ENCODE results near the gene MSI2.

Gene MSI2

DNA sequence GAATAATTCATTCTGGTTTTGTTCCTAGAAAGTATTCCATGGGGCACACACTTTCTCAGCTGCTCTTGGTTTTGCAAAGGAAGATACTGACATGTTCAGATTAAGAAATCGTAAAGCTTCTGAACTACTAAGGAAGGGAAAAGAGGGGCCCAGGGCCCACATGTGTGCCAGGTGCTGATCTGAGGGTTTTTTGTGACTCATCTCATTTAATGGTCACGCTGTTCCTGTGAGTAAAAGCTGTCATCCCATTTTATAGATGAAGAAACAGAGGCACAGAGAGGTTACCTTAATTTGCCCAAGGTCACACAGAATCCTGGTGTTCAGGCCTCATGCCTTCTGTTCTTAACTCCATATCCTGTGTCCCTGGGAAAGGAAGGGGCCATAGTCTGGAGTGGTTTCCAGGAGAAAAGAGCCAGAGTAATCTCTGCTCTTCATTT is 113.2 kb downstream of the MSI2 start:
- no peak for DNase-seq (ENCODE audit: low read depth)

DNA sequence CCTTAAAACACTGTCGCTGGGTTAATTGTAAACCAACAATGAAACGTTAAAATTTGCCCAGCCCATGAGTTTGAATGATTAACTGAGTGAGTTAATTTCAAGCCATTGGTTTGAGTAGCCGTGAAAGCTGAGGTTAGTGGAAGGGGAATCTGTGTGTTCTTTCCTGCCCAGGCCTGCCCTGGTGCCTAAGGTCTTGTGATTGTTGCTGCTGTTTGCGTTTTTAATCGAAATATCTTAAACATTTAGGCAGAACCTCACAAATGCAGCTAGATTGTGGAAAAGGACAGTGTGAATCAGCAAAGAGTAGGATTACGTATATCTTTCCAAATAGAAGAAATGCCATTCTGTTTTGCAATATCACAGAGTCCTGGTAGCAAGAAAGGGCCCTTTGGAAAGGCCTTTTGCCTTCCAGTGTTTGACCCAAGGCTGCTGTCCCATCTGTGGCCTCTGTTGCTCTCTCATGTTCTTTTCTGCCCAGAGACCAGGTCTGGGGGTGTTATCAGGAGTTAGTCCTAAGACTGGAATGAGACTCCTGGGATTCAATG is 113.8 kb downstream of the MSI2 start:
- no peak for DNase-seq (ENCODE audit: low read depth)

DNA sequence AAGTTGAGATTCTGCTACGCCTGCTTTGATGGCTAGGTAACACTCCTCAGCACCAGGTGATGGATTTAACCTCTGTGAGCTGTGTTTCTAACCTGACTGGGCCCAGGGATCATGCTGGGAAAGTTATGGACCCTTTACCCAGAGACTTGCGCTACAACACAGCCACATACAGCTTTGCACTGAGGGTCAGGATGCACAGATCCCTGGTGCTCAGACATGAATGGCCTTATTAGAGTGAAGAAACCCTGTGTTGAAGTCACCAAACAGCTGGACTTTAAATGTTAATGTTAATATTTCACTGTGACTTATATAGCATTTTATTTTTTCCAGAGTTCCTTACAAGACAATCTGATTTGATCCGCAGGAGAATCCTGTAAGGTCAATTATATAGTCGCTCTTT is 114.3 kb downstream of the MSI2 start:
- no peak for DNase-seq (ENCODE audit: low read depth)

DNA sequence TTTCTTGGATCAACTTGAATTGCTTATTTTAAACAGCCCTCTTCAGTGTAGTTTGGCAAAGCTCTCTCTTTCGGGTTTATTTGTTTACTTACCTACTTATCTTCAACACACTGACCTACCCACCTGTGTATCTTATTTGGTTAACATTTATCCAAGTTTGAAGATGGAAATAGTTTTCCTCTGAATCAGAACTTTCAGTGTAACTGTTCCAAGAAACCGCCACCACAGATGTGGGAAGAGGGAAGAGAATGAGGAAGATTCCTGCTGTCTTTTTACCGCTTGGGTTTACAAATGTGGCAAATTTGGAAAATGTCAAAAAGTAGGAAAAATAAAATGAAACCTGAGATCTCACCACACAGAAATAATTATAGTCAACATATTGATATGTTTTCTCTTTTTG is 115.8 kb downstream of the MSI2 start:
- DNase-seq (ENCODE audit: low read depth): no peak

DNA sequence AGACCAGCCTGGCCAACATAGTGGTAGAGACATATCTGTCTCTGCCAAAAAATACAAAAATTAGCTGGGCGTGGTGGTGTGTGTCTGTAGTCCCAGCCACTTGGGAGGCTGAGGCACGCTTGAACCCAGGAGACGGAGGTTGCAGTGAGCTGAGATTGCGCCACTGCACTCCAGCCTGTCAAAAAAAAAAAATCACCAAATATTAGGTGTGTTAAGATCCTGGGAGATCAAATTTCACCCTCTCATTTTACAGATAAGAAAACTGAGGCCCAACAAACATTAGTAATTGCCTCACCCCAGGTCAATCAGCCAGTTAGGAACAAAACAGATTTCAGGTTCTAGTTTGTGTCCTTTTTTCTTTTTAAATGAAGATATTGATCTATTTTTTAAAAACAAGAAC is 116.7 kb downstream of the MSI2 start:
- DNase-seq (ENCODE audit: low read depth): no peak

DNA sequence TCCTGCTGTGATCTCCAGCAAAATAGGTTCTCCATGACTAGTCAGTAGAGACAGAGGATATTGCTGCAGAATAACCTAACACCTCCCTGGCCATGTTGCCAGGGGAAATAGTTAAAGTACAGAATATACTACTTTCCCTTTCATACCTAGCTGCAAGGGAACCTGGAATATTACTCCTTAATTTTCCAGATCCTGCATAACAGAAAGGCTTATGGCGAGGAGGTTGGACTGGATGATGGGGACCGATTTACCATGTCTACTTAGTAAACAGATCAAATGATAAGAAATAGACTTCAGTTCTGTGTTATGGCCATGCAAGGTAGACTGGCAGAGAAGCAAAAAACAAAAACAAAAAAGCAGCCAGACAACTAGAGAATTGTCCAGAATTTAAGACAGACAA is 117.4 kb downstream of the MSI2 start:
- no peak for DNase-seq (ENCODE audit: low read depth)

DNA sequence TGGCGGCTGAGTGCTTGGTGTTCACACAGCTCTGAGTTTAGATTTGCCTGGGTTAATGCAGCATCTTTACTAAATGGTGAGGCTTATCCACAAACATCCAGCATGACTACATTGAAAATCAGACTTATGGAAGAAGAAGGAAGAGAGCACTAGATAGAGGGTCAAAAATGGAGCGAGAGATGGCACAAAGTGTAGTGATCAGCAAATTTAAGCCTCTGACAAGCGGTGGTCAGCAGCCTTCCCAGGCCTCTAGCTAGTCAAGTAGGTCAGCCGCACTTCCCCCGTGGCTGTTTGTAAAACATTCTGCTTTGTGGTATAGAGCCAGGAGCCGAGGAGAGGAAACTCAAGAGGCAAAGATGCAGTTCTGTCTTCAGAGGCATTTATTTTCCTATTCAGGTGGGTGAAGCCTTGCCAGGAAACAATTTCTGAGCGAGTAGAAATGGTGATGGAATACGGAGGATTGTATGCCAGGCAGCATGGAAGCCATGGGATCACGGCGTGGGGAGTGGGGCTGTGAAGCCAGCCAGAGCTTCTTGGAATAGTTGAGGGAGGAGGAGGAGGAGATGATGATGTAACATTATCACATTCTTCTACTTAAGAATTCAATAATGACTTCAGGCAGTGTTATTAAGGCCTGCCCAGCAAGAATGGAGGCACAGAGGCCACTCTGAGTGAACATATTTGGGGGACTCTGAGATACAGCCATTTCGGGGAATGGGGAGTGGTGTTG is 118.9 kb downstream of the MSI2 start:
- no peak for DNase-seq (ENCODE audit: low read depth)

DNA sequence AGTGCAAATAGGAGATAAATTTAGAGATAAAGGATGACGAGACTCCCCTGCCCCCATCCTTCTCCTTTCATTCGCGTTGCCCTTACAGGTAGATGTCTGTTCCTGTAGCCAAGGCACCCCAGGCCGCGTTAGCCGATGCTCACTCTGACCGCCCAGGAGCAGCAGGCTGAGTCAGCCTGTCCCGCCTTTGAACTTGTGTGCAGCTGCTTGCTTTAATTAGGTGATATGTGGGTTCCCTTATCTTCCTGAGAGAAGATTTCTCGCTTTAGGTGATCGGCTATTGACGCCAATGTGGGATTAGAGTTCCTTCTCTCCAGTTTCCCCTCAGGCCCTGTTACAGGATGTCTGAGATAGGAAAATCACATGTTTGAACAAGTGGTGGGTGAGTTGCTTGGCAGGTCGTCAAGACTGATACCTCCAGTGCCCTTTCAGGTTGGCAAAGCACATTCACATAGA is 119.5 kb downstream of the MSI2 start:
- no peak for DNase-seq (ENCODE audit: low read depth)

DNA sequence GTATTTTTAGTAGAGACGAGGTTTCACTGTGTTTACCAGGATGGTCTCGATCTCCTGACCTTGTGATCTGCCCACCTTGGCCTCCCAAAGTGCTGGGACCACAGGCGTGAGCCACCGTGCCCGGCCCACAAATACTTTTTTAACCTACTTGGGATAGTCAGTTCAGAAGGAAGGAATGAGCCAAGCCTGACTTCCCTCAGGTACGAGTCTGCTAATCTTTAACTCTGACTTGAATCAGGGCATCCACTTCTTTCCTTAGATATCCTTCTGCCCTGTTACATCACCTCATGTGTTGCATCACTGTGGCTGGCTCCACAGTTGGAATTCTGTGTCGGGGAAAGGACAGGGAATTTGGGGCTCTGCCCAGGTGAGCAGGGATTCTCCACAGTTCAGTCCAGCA is 120.8 kb downstream of the MSI2 start:
- no peak for DNase-seq (ENCODE audit: low read depth)

DNA sequence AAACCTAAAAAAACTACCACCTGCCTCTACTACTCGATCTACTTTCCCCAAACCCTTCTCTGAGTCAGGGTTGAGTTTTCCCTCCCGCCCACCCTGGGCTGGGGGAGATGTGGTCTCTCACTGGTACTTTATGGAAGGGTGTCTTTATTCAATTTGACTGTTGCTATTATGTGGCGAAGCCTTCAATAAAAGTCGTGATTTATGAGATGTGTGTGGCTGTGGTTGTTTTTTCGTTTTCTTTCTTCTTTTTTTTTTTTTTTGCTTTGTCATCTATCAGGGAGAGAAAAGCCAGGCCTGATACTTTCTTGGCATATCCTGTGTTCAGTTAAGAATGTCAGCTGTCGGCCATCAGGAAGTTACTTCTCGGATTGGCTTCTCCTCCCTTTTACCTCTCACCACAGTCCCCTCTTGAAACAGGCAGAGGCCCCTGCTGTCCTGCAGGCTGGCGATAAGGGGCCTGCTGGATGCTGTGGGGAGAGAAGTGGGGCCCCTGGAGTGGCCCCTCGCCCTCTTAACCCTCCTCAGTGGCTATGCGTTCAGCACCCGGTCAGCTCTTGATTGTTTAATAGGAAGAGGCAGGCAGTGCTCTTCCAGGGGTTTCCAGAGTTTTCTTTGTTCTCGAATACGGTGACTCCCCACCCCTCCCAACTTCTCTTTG is 123.0 kb downstream of the MSI2 start:
- DNase-seq (ENCODE audit: low read depth): no peak

DNA sequence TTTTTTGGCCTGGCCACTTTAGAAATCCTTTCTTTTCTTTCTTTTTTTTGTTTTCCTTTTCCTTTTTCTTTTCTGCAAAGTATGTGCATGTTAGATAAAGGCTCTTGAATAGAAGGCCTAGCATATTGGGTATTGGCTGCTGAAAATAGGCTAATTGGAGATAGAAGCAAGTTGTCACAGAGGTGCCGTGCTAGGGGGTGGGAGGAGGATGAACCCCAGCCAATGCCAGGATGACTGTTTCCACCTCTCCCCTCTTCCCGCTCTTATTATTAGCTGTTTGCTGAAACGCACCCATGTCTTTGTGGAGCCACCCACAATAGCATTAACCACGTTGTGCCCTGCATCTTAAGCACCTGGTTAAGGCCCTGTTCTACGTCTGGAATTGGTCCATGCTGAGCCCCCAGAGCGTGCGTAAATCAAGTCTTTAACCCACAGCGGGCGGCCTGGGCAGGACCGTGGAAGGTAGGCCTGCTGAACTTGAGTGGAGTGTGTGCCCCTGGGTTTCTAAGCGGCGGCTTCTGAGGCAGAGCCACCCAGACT is 123.6 kb downstream of the MSI2 start:
- no peak for DNase-seq (ENCODE audit: low read depth)

DNA sequence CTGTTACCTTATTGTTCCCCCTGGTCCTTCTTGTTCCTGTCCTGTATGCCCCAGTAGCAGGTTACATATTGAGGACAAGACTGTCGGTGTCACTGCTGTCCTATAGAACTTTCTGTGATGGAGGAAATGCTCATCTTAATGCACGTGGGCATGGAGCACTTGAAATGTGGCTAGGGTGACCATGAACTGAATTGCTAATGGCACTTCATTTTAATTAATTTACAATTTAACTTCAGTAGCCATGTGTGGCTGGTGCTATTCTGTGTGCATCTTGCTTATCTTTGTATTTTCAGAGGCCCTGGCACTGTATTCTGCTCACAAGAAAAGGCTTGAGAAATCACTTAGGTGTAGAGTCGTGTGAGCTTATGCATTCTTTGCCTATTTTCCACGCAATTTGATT is 125.2 kb downstream of the MSI2 start:
- no peak for DNase-seq (ENCODE audit: low read depth)

DNA sequence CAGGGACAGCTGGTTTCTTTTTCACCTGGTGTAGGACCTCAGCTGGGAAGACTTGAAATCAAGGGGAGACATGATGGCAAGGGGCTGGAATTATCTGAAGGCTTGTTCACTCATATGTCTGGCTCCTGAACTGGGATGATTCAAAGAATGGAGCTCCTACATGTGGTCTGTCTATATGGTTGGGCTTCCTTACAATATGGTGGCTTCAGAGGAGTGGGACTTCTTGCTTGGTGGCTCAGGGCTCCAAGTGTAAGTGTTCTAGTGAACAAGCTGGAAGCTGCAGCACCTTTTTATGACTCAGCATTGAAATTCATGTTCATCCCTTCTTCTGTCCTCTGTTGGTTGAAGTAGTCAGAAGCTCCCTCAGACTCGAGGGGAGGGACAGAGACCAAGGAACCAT is 127.9 kb downstream of the MSI2 start:
- DNase-seq (ENCODE audit: low read depth): no peak

DNA sequence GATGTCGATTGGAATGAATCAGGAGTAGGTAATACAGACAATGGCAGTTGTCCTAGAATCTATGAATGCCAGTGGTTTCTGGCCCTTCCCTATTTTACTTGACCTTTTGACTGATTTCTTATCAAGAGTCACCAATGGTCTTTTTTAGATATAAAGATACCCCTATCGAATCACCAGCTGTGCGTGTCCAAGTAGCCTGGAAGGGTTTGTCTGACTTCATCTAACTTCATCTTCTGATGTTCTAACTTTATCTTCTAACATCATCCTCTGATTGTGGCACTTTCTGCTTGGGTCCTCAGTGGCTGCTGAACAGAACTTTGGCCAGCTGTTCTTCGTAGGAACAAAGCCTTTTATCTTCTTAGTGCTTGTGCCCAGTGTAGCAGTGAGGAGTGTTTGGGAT is 129.7 kb downstream of the MSI2 start:
- DNase-seq (ENCODE audit: low read depth): no peak

DNA sequence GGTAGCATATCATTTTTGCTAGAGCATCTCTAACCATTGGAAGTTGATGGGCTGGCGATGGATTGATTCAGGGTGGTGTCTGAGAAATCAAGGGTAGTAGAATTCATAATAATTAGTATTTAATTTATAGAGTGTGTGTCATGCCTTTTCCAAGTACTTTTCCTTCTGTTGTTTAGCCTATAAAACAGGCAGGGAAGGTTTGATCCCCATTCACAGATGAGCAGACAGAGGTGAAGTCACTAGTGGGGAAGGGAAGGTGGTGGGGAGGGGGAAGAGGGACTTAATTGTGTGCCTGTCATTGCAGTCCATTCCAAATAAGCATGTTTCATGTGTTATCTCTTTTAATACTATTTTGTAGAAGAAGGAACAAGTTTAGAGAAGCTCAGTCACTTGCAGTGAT is 131.3 kb downstream of the MSI2 start:
- no peak for DNase-seq (ENCODE audit: low read depth)

DNA sequence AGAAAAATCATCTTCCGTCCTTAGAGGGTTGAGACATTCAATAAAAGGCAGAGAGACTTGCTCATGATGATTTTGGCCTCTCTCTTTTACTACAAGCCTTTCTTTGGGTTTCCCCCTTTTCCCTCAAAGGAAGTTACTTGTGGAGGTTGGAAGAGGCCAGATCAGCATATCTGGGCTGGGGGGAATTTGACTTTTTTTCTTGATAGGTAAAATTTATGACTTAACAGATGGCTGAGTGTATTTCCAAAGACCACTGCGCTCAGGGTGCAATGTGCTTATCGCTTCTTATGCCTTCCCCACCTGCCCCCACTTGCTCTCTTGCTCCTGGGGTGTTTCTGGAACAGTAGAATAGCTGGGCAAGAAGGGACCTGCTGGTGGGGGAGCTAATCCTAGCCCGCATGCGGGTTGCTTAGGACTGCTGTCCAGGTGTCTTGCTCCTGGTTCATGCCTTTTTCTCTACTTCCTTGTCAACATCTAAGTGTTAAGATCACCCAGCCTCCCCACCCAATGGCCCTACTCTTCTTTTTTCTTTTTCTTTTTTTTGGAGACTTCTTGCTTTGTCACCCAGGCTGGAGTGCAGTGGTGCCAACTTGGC is 131.9 kb downstream of the MSI2 start:
- no peak for DNase-seq (ENCODE audit: low read depth)

DNA sequence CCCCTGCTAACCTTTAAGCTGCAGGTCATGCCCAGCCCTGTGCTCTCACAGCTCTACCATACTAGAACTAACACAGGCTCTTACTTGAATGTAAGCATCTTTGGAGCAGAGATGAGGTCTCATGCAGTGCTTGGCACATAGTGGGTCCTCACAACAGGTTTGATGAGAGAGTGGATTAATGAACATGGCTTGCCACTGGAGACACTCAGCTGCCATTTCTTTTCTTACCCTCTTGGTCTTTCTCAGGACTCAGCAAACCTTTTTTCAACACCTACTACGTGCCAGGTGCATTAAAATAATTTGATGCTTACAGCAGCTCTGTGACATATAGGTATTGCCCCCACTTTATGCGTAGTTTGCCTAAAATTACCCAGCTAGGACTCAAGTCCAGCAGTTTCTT is 133.2 kb downstream of the MSI2 start:
- DNase-seq (ENCODE audit: low read depth): no peak

DNA sequence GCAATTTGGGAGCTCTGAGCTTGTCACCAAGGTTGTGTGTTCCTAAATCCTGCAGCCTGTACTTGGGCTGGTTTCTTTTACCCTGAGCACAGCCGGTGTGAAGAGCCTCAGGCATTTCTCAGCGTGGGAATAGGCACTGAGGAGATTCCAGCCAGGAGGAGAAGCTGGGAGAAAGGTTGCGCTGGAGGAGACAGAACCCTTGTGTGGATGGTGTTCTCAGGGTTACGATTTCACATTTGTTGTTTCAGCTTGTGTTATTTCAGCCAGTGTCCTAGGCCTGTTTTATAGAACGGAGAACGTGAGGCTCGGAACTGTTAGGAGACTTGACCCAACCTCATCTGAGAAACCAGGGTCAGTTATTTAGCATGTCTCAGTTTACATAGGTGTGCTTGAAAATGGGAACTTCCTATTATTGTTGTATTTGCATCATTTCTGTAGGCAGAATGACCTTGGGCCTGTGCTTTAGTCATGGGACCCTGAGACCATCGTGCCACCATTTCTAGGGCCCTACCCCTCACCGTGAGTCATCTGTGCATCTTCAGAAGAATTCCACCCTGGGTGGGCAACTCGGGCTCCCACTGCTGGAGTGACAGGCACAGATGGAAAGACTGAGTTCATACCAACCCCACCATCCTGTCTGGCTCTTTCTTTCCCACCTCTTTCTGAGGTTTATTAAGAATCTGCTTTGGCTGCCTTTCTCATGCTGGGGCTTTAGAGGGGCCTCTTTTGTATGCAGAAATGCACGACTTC is 134.9 kb downstream of the MSI2 start:
- DNase-seq (ENCODE audit: low read depth): no peak

DNA sequence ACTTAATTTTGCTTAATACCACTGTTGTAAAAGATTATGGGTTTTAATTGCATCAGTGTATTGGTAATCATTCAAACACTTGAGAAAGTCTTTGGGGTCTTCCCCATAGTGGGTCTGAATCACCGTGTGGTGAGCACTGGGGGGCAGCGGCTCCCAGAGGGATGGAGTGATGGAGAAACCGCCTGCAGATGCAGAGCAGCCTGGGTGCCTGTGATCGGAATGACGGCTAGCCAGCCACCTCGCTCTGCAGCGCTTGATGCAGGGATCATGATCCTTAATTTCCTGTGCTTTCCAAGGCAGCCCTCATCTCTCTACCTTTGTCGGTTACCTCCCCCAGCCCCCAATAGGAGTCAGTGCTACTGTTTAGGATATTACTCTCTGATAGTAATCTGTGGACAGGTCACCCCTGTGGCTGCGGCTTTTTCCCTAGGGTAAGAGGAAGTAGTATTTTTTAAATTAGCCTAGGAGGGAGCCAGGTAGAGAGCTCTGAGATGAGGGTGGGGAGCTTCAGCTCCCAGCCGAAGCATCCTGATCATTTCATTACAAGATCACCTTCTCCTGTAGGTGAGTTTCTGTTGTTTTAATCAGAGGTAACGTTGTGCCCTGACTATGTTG is 135.6 kb downstream of the MSI2 start:
- no peak for DNase-seq (ENCODE audit: low read depth)

DNA sequence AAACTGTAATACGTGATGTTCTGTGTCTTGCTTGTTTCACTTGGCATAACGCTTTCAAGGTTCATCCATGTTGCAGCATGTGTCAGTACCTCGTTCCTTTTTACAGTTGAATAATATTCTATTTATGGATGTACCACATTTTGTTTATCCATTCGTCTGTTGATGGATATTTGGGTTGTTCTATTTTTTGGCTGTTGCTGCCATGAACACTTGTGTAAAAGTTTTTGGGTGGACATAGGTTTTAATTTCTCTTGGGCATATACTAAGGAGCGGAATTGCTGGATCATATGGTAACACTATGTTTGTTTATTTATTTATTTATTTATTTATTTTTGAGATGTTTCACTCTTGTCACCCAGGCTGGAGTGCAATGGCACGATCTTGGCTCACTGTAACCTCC is 137.0 kb downstream of the MSI2 start:
- no peak for DNase-seq (ENCODE audit: low read depth)

DNA sequence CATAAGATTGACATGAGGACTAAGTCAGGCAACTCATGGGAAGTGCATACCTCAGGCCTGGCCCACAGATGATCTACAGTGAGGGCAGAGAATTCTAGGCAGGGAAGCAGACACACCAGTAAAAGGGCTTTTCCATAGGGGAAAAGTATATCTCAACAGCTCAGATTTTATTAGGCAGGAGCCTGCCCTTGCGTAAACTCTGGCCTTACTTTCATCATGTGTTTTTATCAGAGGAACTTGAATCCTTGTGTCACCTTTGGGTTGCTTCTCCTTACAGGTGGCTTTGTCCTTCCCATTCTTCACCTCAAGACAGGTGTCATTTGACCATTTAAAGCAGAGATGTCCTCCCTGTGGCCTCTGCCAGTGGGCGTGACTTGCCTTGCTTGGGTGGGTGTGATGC is 138.1 kb downstream of the MSI2 start:
- no peak for DNase-seq (ENCODE audit: low read depth)

Data from activated T-helper 1 cell treated with Interleukin-2 at 50 U/mL for 16 hours (primary cell).